ENCODE measurements around the gene TIMM44.
A peak's percentile ranks its signal among the peaks of the same experiment; 100 is the strongest.
"Not testable (repeated sequence)": the region's sequence is repeated elsewhere in the genome, so short reads cannot be mapped to it uniquely, and the experiment has no call there.

TIMM44 gene

GRCh38 chr19:7897292-7897691, 46.2 kb downstream of the TIMM44 start:
- no peak for DNase-seq (ENCODE audit: low spot score)
- no peak for TF ChIP-seq CTCF (conservative IDR thresholded peaks at IDR 0.05; ENCODE audit: low read depth)
- CTCF ChIA-PET, result interaction anchor here (0.7 kb wide), 2 partner anchors 45 to 1560 kb away, joined by 3 to 4 read pairs; no protein-coding TSS in a partner anchor
- peak overlapping the region; percentile 95 for H3K27ac ChIP-seq
- POLR2A ChIA-PET (ENCODE audit: low non-redundant PET), result interaction anchor here (0.6 kb wide), 1 partner anchor 57 kb away, joined by 3 read pairs; no protein-coding TSS in a partner anchor

- no peak for DNase-seq (ENCODE audit: low spot score)
- H3K27ac ChIP-seq, result peak overlapping the region; percentile 95
- ChIA-PET CTCF (no interaction called here), POLR2A (ENCODE audit: low non-redundant PET) (no interaction called here)
- no peak for TF ChIP-seq CTCF (conservative IDR thresholded peaks at IDR 0.05; ENCODE audit: low read depth)
Observed at GRCh38 chr19:7895565-7895964, 47.9 kb downstream of the TIMM44 start.

GRCh38 chr19:7894612-7895309, 48.7 kb downstream of the TIMM44 start:
- CTCF ChIA-PET, result interaction anchor here (0.6 to 1.3 kb wide), 3 partner anchors 17 to 94 kb away, joined by 3 to 5 read pairs (median 4); no protein-coding TSS in a partner anchor
- peak overlapping the region; percentile 95 for H3K27ac ChIP-seq
- POLR2A ChIA-PET (ENCODE audit: low non-redundant PET), result interaction anchor here (0.6 kb wide), 1 partner anchor 24 kb away, joined by 4 read pairs; no protein-coding TSS in a partner anchor
- DNase-seq (ENCODE audit: low spot score), result peak; percentile 50
- TF ChIP-seq CTCF (conservative IDR thresholded peaks at IDR 0.05; ENCODE audit: low read depth), result no peak

GRCh38 chr19:7893362-7894101, 49.9 kb downstream of the TIMM44 start:
- not testable (repeated sequence) for DNase-seq (ENCODE audit: low spot score)
- CTCF ChIA-PET, result interaction anchor here (0.6 to 1.3 kb wide), 2 partner anchors 24 to 59 kb away, joined by 3 to 4 read pairs; no protein-coding TSS in a partner anchor
- H3K27ac ChIP-seq, result peak overlapping the region; percentile 95
- POLR2A ChIA-PET (ENCODE audit: low non-redundant PET), result interaction anchor here (0.6 kb wide), 2 partner anchors 8 to 465 kb away, joined by 7 to 8 read pairs; no protein-coding TSS in a partner anchor

GRCh38 chr19:7888826-7889217, 54.6 kb downstream of the TIMM44 start:
- TF ChIP-seq CTCF (conservative IDR thresholded peaks at IDR 0.05; ENCODE audit: low read depth), result no peak
- ChIA-PET CTCF (interaction anchor here (0.6 kb wide), 1 partner anchor 1047 kb away, joined by 6 read pairs; no protein-coding TSS in a partner anchor), POLR2A (ENCODE audit: low non-redundant PET) (interaction anchor here (0.6 to 1.4 kb wide), 6 partner anchors 9 to 494 kb away, joined by 3 to 6 read pairs (median 6); partner anchors contain the start of gene MAP2K7)
- peak overlapping the region; percentile 63 for H3K27ac ChIP-seq
- no peak for DNase-seq (ENCODE audit: low spot score)

GRCh38 chr19:7888145-7888825, 55.2 kb downstream of the TIMM44 start, which contains the start of gene LRRC8E:
TSS of gene LRRC8E (plus strand) at chr19:7888510. CDS start at chr19:7895604, 7,094 bp downstream.
- ChIA-PET POLR2A (ENCODE audit: low non-redundant PET) (interaction anchor here (0.6 to 1.4 kb wide), 7 partner anchors 9 to 493 kb away, joined by 3 to 6 read pairs (median 5); partner anchors contain the start of gene MAP2K7), CTCF (interaction anchor here (0.6 to 0.7 kb wide), 2 partner anchors 14 to 1047 kb away, joined by 6 read pairs; no protein-coding TSS in a partner anchor)
- DNase-seq (ENCODE audit: low spot score), result peak; percentile 85
- no peak for TF ChIP-seq CTCF (conservative IDR thresholded peaks at IDR 0.05; ENCODE audit: low read depth)
- H3K27ac ChIP-seq, result peak within 1 kb of the TSS; percentile 63
